Coronary artery (tissue), 2 donors: ENCODE results near the gene NOS1.

Source experiments
- DNase-seq: peaks from one replicate; pipeline ENCODE4 v3.0.0-alpha.2; 2017; ENCODE audit warnings: low spot score
- H3K27ac ChIP-seq, 2 donors: fragments of 200-600 bp; sonication (generic); one replicate each; pipeline ENCODE4 v1.5.1; 2016 to 2019
- H3K4me3 ChIP-seq: fragments of 200-600 bp; sonication (generic); 2 replicates; pipeline ENCODE4 v1.5.1; 2016; ENCODE audit warnings: mild to moderate bottlenecking, moderate library complexity
- TF ChIP-seq, protein P1 (sequence below): fragments of 200-600 bp; sonication (generic); IDR thresholded peaks from one replicate; pipeline ENCODE4 v1.5.1; 2019; ENCODE audit warnings: antibody characterized with exemption

Gene NOS1

GRCh38 chr12:117298648-117299225 is 62.7 kb downstream of the NOS1 start:
- DNase-seq = no peak
- Histone ChIP-seq H3K4me3 (no peak overlapping the region), H3K27ac (no peak overlapping the region)
- TF ChIP-seq, protein P1, sequence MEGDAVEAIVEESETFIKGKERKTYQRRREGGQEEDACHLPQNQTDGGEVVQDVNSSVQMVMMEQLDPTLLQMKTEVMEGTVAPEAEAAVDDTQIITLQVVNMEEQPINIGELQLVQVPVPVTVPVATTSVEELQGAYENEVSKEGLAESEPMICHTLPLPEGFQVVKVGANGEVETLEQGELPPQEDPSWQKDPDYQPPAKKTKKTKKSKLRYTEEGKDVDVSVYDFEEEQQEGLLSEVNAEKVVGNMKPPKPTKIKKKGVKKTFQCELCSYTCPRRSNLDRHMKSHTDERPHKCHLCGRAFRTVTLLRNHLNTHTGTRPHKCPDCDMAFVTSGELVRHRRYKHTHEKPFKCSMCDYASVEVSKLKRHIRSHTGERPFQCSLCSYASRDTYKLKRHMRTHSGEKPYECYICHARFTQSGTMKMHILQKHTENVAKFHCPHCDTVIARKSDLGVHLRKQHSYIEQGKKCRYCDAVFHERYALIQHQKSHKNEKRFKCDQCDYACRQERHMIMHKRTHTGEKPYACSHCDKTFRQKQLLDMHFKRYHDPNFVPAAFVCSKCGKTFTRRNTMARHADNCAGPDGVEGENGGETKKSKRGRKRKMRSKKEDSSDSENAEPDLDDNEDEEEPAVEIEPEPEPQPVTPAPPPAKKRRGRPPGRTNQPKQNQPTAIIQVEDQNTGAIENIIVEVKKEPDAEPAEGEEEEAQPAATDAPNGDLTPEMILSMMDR = no peak

DNA sequence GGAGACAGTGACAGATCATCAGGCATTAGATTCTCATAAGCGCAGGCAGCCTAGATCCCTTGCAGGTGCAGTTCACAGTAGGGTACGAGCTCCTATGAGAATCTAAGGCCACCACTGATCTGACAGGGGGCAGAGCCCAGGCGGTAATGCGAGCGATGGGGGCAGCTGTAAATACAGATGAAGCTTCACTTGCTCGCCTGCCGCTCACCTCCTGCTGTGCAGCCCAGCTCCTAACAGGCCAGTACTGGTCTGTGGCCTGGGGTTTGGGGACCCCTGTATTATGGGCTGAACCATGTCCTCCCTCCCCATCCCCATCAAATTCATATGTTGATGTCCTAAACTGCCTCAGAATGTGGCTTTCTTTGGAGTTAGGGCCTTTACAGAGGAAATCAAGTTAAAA is 63.2 kb downstream of the NOS1 start:
- DNase-seq = no peak
- H3K27ac ChIP-seq = no peak overlapping the region
- no peak overlapping the region for H3K4me3 ChIP-seq
- TF ChIP-seq, protein P1 = no peak

DNA sequence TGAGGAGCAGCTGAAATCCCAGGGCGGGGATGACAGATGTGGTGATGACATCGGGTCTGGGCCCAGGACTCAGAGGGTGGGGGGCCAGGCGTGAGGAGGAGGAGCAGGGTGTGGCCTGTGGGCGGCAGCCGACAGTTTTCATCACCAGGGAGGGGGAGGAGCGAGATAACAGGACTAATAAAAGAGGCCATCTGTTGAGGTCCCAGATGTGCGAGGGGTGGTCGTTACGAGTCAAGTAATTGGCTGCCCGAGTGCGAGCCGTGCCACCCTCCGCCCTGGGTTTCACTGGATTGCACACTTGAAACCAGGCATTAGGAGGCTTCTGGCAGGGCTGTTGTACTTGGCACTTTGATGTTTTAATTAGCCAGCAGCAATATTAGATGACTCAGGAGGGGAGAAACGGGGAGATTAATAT is 67.2 kb downstream of the NOS1 start:
- TF ChIP-seq, protein P1 = no peak
- H3K27ac ChIP-seq = no peak overlapping the region
- no peak overlapping the region for H3K4me3 ChIP-seq
- no peak for DNase-seq

- DNase-seq = no peak
- TF ChIP-seq, protein P1 = no peak
- no peak overlapping the region for H3K4me3 ChIP-seq
- no peak overlapping the region for H3K27ac ChIP-seq
Measured at GRCh38 chr12:117293510-117293909, 67.9 kb downstream of the NOS1 start.

GRCh38 chr12:117292688-117293087 is 68.7 kb downstream of the NOS1 start:
- TF ChIP-seq, protein P1 = no peak
- DNase-seq = no peak
- H3K4me3 ChIP-seq = no peak overlapping the region
- no peak overlapping the region for H3K27ac ChIP-seq

DNA sequence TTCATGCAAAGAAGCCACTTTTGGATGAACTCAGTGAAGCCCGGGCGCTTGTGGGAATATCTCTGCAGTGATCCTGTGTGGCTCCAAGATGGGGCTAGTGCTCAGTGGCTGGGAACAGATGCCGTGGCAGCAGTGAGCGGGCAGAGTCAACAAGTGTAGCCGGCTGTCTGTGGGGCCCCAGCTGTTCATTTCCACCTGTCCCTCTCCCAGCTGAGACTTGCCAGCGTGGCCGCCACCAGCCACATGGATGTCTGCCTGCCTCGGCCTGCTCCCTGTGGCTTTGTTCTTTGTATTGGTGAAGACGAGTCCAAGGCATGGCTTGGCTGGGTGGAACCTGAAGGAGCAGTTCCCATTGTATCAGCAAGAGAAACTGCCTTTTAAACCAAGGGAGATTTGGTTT is 77.3 kb downstream of the NOS1 start:
- no peak overlapping the region for H3K27ac ChIP-seq
- DNase-seq = no peak
- no peak overlapping the region for H3K4me3 ChIP-seq

DNA sequence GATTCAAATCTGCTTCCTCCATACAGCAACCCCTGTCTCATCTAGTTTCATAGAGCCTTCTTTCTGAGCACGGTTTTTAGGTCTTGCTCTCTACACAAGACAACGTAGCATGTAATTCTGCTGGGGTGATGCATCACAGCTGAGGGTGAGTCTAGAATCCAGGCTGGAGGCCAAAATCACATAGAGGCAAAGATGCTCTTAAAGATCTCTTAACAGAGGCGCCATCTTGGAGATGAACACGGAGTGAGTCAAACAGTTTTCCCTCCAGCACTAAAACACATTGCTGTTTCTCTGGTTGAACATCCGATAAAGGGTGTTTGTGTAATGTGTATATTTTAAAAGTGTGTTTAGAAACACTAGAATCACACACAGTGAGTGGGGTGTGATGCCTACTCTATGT is 78.9 kb downstream of the NOS1 start:
- Histone ChIP-seq H3K4me3 (no peak overlapping the region), H3K27ac (no peak overlapping the region)
- TF ChIP-seq, protein P1 = no peak
- no peak for DNase-seq

More for the DNA sequence above, 77.3 kb downstream of the NOS1 start:
- TF ChIP-seq, protein P1 = no peak
